Measurements from ENCODE around the gene GIPC2.

Gene GIPC2

GRCh38 chr1:78153092-78153736 is 107.4 kb downstream of the GIPC2 start:
- no peak for DNase-seq

DNA sequence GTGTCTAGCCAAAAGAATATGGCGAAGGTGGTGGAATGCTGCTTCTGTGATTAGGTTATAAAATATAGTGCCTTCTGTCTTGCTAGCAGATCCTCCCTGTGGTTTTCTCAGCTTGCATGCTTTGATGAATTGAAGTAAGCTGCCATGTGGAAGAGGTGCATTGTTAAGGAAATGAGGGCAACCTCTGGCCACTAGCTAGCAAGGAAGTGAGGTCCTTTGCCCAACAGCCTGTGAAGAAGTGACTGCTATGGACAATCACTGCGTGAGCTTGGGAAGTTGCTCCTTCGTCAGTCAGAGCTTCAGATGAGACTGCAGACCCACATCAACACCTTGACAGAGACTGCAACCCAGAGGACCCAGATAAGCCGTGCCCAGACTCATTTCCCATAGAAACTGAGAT is 109.4 kb downstream of the GIPC2 start:
- DNase-seq: no peak

GRCh38 chr1:78156805-78157521 is 111.2 kb downstream of the GIPC2 start:
- no peak for DNase-seq

- DNase-seq: no peak
Observed at GRCh38 chr1:78165816-78166215, 120.0 kb downstream of the GIPC2 start.

- DNase-seq: no peak
Observed at GRCh38 chr1:78168306-78168705, 122.5 kb downstream of the GIPC2 start.

- no peak for DNase-seq
Observed at GRCh38 chr1:78170859-78171258, 125.1 kb downstream of the GIPC2 start.

GRCh38 chr1:78171736-78172590 is 126.2 kb downstream of the GIPC2 start:
- no peak for DNase-seq

- peak; percentile 41 for DNase-seq
Observed at GRCh38 chr1:78176448-78176847, 130.7 kb downstream of the GIPC2 start.

DNA sequence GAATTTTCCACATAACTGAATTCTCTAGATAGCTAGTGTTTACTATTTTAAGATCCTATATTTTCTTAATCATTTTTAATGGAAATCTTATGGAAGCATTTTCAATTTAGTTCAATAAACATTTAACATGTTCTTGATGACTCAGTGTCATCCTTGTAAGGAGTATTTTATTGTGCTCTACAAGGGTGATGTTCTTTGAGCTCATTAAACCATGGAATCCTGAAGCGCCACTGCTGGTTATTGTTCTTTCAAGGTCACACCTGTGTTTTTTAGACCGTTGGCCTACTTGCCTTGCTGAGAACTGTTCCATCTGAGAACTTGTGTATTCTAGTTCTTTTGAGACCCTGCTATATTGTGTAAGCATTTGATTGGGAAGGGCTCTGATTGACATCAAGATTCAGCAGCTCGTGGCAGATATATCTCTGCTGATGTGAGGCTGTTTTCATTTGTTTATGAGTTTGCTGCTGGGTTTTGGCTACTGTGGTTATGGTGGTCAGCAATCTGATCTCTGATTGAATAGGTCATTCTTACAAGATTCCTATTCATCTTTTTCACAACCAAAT is 132.0 kb downstream of the GIPC2 start:
- no peak for DNase-seq

DNA sequence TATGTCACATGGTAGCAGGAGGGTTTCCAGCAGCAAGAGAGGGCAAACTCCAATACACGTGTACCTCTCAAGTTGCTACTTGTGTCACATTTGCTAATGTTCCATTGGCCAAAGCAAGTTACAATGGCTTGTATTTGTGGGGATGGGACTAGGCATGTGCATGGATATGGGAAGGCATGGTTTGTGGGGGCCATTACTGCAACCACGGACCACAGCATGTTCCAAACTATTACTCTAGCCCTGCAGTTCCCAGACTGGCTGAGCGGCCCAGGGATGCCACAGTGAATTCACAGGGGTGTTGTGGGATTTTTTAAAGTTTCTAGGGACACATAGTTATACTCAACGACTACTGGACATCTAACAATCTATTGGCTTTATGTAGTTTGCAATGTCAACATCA is 133.1 kb downstream of the GIPC2 start:
- DNase-seq: no peak

- no peak for DNase-seq
Observed at GRCh38 chr1:78184460-78185072, 138.8 kb downstream of the GIPC2 start.

All from NCI-H146 (cell line).